GM18499 (cell line): ENCODE measurements around the gene FAM193A.
"Not testable (repeated sequence)": the region's sequence is repeated elsewhere in the genome, so short reads cannot be mapped to it uniquely, and the experiment has no call there.

ENCODE experiments used
- ATAC-seq: cut with Tn5 transposase; IDR thresholded peaks from one replicate; pipeline ENCODE4 v1.9.1; 2021; ENCODE audit warnings: moderate number of reproducible peaks; ENCODE audit not compliant: insufficient read depth, unreplicated experiment

The FAM193A gene

DNA sequence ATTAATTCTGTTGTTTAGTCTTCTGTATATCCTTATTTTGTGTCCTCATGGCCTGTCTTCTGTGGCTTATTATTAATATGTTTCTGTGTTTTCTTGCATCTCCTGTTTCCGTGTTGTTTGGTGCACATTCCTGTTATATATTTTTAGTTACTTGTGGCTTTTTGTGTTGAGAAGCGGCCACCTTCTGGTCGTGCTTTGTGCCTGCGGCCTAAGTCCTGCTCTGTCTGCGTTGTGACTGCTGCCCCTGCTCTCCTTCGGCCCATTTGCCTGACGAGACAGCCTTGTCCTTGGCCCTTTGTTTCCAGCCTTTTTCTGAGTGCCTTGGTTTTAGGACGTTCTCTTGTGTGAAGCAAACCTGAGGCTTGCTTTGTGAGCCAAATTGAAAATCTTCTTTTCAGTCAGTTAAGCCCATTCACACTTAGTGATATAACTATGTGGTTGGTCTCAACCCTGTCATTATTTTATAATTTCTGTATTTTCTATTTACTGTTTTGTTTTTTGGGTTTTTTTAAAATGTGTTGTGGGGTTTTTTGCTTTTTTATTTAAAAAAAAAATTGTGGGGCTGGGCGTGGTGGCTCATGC is 175.9 kb downstream of the FAM193A start:
- no peak for ATAC-seq

- no peak for ATAC-seq
Measured at GRCh38 chr4:2713337-2713736, 176.9 kb downstream of the FAM193A start.

DNA sequence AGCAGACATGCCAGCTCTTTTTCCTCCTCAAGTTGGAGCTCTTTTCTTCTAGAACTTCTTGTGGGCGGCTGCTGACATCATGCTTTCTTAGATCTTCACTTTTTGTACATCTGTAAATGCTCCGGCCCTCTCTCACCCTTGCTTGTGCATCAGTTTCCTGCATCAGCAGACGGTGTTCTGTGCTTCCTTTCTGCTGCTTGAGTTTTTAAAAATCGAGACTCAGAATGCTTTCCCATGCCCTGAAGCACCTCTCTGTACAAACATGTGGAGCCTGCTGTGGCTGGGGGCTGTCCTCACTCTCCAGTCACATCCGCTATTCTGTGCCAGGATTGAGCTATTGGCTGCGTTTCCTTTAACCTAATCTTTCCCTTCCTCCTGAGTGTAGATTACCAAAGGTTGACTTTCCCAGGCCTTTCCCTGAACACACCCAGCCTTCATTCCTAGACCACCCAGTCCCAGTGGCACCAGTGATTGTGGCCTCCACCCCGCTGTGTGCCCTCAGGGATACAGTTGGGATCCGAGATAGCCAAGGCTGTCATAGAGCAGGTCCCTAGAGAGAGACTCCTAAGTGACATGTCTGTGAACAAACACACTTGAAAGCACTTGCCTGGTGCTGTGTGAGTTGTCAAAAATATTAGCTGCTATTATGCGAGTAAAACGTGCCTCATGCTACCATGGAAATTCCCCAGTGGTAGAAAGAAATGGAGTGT is 177.8 kb downstream of the FAM193A start:
- no peak for ATAC-seq

GRCh38 chr4:2714918-2715317 is 178.5 kb downstream of the FAM193A start:
- ATAC-seq: no peak

GRCh38 chr4:2715426-2715825 is 179.0 kb downstream of the FAM193A start:
- no peak for ATAC-seq

DNA sequence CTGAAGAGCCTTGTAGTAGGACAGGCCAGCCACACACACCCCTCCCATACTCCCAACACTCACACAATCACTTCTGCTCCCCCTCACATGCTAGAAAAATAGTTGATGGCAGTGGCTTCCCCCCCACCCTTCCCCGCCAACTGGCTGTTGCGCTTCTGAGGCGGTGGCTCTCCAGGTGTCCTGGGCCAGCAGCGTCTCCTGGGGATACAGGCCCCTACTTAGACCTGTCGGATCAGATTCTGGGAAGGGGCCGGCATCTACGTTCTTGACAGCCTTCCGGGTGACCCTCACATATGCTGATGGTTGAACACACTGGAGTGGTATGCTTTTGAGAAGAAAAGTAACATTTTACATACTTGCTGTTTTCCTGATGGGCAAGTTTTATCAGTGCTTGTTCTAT is 179.8 kb downstream of the FAM193A start:
- ATAC-seq: no peak

GRCh38 chr4:2721586-2721985 is 185.1 kb downstream of the FAM193A start:
- no peak for ATAC-seq

DNA sequence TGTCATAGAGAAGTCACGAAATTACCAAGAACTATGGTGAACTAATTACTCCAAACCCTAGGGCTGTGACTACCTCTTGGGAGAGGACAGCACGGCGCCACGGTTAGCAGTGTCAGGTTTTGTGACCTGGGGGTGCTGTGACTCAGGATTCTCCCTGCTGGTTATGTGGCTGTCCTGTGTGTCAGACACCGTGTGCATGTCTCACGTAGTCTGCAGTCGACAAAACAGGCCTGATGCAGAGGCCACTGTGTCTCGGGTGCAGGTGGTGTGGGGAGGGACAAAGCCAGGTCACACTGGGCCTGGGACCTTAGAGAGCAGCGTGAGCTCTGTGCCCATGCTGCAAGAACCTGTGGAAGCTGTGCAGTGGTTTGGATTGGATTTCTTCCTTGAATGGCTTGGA is 185.6 kb downstream of the FAM193A start:
- no peak for ATAC-seq

- ATAC-seq: no peak
Measured at GRCh38 chr4:2723751-2724150, 187.3 kb downstream of the FAM193A start.

DNA sequence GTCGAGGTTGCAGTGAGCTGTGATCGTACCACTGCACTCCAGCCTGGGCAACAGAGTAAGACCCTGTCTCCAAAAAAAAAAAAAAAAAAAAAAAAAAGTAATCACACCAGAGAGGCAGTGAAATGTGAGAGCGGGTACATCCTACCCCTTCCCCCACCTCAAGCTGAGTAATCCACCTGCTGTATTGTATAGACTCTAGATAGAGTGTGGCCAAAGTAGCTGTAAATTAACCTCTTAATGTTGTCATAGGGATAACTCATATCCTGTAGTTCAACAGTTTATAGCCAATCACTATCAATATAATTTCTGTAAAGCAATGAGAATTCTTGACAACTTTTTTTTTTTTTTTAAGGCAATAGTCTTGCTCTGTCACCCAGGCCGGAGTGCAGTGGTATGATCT is 188.9 kb downstream of the FAM193A start:
- no peak for ATAC-seq

DNA sequence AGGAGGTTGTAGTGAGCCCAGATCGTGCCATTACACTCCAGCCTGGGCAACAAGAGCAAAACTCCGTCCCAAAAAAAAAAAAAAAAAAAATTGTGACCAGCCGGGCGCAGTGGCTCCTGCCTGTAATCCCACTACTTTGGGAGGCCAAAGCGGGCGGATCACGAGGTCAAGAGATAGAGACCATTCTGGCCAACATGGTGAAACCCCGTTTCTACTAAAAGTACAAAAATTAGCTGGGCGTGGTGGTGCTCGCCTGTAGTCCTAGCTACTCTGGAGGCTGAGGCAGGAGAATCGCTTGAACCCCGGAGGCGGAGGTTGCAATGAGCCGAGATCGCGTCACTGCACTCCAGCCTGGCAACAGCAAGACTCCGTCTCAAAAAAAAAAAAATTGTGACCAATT is 190.4 kb downstream of the FAM193A start:
- ATAC-seq: not testable (repeated sequence)

DNA sequence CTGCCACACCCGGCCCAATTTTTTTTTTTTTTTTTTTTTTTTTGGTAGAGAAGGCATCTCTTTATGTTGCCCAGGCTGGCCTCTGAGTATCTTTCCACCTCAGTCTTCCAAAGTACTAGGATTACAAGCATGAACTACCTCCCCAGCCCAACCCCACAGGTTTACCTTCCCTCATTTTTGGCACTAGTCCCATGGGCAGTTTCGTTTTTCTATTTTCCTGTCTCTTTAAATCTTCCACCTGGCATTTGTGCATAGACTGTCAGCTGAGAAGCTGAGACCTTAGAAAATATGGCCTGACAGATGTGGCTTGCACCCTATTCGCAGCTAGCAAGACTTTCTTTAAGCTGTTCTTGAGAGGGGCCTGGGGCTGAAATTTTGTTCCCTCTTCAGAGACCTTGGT is 191.8 kb downstream of the FAM193A start:
- no peak for ATAC-seq

DNA sequence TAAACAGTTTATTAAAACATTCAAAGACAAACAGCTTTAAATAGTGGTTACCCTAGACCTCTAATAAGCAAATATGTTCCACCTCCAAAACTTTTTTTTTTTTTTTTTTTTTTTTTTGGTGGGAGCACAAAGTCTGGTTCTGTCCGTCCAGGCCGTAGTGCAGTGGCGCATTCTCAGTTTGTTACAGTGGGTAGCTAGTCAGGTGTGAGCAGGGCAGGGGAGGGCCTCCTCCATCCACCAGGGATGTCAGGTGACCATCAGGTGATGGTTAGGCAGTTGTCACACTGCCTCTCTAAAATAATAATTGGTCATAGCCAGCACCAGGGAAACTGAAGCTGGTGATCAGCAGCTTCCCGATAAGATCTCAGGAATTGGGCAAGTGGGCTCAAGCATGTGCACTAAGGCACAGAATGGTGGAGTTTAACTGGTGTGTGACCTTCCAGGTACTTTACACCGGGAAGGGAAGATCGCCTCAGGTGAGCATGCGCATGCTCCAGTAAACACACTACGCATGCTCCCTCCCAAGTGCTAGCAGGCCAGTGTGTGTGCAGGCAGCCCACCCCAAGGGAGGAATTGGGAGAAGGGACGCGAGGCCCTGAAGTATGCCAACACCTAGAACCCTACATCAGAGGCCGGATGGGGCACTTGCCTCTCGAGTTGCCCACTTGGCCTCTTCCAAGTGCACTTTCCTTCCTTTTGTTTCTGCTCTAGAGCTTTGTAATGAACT is 192.5 kb downstream of the FAM193A start:
- no peak for ATAC-seq

GRCh38 chr4:2729533-2729875 is 193.1 kb downstream of the FAM193A start:
- ATAC-seq: no peak

GRCh38 chr4:2731907-2732317 is 195.5 kb downstream of the FAM193A start:
- ATAC-seq: no peak

DNA sequence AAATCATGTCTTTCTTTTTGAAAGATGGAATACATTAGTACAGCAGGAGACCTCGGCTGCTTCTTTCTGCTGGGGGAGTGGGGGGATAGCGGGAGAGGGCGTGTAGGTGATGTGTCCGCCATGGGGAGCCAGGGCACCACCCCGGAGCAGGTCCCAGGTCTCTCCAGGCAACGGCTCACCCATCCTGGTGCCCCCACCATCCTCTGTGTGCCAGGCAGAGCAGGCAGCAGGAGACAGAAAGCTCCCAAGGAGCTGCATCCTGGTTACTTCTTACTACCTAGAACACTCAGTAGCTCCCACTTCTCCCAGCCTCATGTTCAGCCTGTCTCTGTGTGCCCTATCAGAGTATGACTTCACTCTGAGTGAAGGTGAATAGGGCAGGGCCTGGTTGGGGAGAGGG is 196.1 kb downstream of the FAM193A start:
- no peak for ATAC-seq

DNA sequence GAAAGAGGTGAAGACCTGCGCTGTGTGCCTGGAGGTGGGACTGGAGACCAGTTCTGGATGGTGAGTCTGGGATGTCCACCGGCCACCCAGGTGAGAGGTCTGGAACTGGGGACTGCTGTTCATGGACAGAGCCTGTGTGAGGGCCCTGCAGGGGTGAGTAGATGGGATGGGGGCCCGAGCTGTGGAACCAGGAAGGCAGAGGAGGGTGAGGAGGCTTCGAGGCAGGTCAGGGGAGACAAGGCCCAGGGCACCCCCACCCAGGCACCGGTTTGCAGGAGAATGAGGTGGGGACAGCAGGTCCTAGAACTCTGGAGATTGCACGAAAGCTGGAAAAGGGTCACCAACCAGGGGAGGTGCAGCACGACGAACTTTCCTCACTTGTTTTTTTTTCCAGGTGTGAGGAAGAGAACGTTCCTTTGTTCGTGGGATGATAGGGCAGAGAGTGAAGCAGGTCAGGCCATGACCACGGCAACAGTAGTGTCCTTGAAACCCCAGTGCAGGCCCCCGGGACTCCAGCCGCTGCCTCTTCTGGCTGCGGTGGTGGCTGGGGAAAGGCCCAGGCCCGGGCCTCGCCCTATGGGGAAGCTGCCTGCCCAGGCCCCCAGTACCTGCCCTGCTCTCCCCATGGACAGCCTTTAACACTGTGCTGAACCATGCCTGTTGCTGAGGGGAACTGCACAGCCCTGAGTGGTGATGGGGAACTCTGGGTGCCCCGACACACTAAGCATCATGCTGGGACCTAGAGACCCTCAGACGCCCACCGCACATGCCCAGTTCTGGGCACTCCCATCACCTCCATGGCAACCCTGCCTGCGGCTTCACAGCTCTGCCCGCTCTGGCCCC is 196.8 kb downstream of the FAM193A start:
- ATAC-seq: no peak

DNA sequence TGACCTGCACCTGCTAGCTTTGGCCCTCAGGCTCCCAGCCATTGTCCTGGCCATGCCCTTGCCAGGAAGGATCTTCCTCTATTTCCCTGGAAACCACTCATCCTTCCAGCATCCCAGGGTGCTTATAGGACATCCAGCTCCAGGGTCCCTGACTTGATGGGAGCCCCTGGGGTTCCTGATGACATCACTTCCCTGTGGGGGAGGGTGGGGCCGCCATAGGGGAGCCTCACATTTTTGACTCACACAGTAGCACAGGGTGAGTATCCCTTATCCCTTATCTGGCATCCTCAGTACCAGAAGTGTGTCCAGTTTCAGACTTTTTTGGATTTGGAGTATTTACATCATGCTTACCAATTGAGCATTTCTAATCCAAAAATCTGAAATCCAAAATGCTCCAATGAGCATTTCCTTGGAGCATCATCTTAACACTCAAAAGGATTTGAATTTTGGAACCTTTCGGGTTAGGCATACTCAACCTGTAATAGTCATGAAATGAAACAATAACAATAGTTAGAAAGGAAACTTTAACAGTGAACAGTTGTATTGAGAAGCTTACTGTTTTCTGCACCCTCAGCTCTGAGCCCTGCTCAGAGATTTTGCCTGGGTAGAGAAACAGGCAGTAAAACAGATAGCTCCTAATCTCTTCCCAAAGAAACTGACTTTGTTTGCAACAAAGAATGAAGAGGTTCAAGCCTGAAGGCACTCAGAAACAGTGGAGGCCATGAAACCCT is 197.6 kb downstream of the FAM193A start:
- no peak for ATAC-seq

DNA sequence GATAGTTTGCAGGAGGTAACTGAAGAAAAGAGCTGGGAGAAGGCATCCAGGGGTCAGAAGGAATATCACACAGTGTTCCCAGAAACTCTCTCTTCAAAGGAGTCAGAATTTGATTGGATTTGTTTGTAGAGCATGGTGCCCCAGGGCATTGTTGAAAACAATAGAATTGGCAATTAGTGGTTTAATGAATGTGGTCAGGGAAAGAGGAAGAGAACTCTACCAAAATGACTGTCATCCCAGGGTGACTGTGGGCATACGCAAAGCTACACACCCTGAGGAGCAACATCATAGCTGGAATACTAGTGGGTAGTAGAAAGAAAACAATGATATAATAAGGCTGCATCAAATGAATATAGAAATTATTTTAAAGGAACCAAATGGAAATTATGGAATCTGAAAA is 198.2 kb downstream of the FAM193A start:
- no peak for ATAC-seq

DNA sequence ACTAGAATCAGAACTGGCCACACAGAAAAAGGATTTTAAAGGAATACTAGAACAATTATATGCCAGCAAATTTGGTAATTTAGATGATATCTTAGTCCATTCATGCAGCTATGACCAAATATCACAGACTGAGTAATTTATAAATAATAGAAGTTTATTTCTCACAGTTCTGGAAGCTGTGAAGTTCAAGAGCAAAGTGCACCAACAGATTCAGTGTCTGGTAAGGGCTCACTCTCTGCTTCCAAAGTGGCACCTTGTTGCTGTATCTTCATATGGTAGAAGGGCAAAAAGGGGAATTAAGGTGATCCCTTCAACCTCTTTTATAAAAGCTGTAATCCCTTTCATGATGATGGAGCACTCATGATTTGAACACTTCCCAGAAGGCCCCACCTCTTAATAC is 199.4 kb downstream of the FAM193A start:
- ATAC-seq: no peak
